Keratinocyte (primary cell): Measurements from ENCODE around the gene SLC18A2. TPM values are rescaled to one million over a fixed set of nuclear protein-coding genes. Genes with fewer than 3 reads are reported as not detected.

Experiments used
- DNase-seq: peaks from one replicate; pipeline ENCODE4 v3.0.0-alpha.2; 2011; ENCODE audit warnings: low read depth, missing footprints, low spot score
- FAIRE-seq: peaks from 2 replicates; lab custom pipeline; 2011; peaks lifted over from hg19 to GRCh38; lab: Jason Lieb, UNC
- H2AFZ ChIP-seq: 2 replicates; pipeline ENCODE4 v1.6.0; 2012; ENCODE audit warnings: low read length, control low read depth, inconsistent platforms; ENCODE audit not compliant: control insufficient read depth
- H3K27ac ChIP-seq: 2 replicates; pipeline ENCODE4 v1.5.1; 2011; ENCODE audit warnings: low read length; ENCODE audit not compliant: control insufficient read depth, insufficient read depth
- H3K27me3 ChIP-seq: 3 replicates; pipeline ENCODE4 v1.6.0; 2011; ENCODE audit warnings: low read length; ENCODE audit not compliant: control insufficient read depth, insufficient read depth; ENCODE audit errors: extremely low read depth
- H3K36me3 ChIP-seq, 2 experiments: 2 replicates in 1 of 2; 3 replicates in 1 of 2; pipeline ENCODE4 v1.5.1; 2011; ENCODE audit warnings: low read length in 2 of 2, mild to moderate bottlenecking in 1 of 2; ENCODE audit not compliant: control insufficient read depth in 2 of 2, insufficient read depth in 2 of 2; ENCODE audit errors: extremely low read depth in 1 of 2
- H3K4me1 ChIP-seq: 3 replicates; pipeline ENCODE4 v1.5.1; 2011; ENCODE audit warnings: low read length; ENCODE audit not compliant: control insufficient read depth, insufficient read depth; ENCODE audit errors: extremely low read depth
- H3K4me2 ChIP-seq: 3 replicates; pipeline ENCODE4 v1.6.0; 2011; ENCODE audit warnings: low read depth, low read length; ENCODE audit not compliant: control insufficient read depth, insufficient read depth; ENCODE audit errors: extremely low read depth
- H3K4me3 ChIP-seq, 3 experiments: fragments of 200-600 bp in 1 of 3; sonication (generic) in 1 of 3; 2 replicates in 2 of 3; 3 replicates in 1 of 3; pipeline ENCODE4 v1.5.1; 2011 to 2016; ENCODE audit warnings: low read length in 3 of 3, mild to moderate bottlenecking in 3 of 3, control low read depth in 2 of 3, inconsistent platforms in 1 of 3, low read depth in 1 of 3, mixed read lengths in 1 of 3, mixed run types in 1 of 3, moderate library complexity in 1 of 3; ENCODE audit not compliant: control insufficient read depth in 2 of 3, insufficient read depth in 2 of 3; ENCODE audit errors: extremely low read depth in 1 of 3
- H3K79me2 ChIP-seq: 2 replicates; pipeline ENCODE4 v1.6.0; 2012; ENCODE audit warnings: low read length; ENCODE audit not compliant: control insufficient read depth, insufficient read depth
- H3K9ac ChIP-seq: 3 replicates; pipeline ENCODE4 v1.6.0; 2011; ENCODE audit warnings: low read length; ENCODE audit not compliant: control insufficient read depth, insufficient read depth; ENCODE audit errors: extremely low read depth
- H3K9me1 ChIP-seq: 3 replicates; pipeline ENCODE4 v1.6.0; 2011; ENCODE audit warnings: low read length; ENCODE audit not compliant: control insufficient read depth, insufficient read depth; ENCODE audit errors: extremely low read depth
- H3K9me3 ChIP-seq: 2 replicates; pipeline ENCODE4 v1.5.1; 2012; ENCODE audit warnings: low read depth, low read length; ENCODE audit not compliant: control insufficient read depth
- H4K20me1 ChIP-seq: 3 replicates; pipeline ENCODE4 v1.6.0; 2011; ENCODE audit warnings: low read length; ENCODE audit not compliant: control insufficient read depth, insufficient read depth; ENCODE audit errors: extremely low read depth
- EZH2 ChIP-seq: IDR thresholded peaks from one replicate; pipeline ENCODE4 v1.6.1; 2012; ENCODE audit warnings: inconsistent platforms, mild to moderate bottlenecking, low read length, moderate library complexity
- dilution Hi-C: fragments of 300-500 bp; cut with MboI; formaldehyde crosslinking; loops from one replicate; pipeline ENCODE4 v1.7.0; 2020; ENCODE audit warnings: low sequenced_read_pairs; ENCODE audit not compliant: extremely low pct_ligation_motif_present
- polyA plus RNA-seq, 5 experiments: library from polyadenylated mRNA; depleted of rRNA in 3 of 5; stranded (reverse) in 3 of 5; stranded (forward) in 1 of 5; unstranded in 1 of 5; fragments of >200 nt; gene quantifications; 1 replicate in 1 of 5; 2 replicates in 3 of 5; 3 replicates in 1 of 5; pipeline versions ENCODE4 v1.2.1 to v1.2.3, GENCODE V29; 2011 to 2012; ENCODE audit warnings: missing spikeins in 2 of 5, low read depth in 1 of 5, low replicate concordance in 1 of 5
- TF ChIP-seq, protein P1 (sequence below), 3 experiments: IDR thresholded peaks in 1 of 3; conservative IDR thresholded peaks in 1 of 3; optimal IDR thresholded peaks in 1 of 3; 2 replicates in 2 of 3; 3 replicates in 1 of 3; pipeline versions ENCODE3 to v1.5.1; 2011; ENCODE audit warnings: low read length in 3 of 3, mild to moderate bottlenecking in 3 of 3, moderate library complexity in 2 of 3, control low read depth in 1 of 3, inconsistent platforms in 1 of 3; ENCODE audit not compliant: insufficient read depth in 2 of 3; ENCODE audit errors: extremely low read depth in 1 of 3

Gene SLC18A2
- polyA plus RNA-seq, 1 donor (not counting 4 experiments of a cell fraction or from before 2014, with no cell fraction given): not detected

DNA sequence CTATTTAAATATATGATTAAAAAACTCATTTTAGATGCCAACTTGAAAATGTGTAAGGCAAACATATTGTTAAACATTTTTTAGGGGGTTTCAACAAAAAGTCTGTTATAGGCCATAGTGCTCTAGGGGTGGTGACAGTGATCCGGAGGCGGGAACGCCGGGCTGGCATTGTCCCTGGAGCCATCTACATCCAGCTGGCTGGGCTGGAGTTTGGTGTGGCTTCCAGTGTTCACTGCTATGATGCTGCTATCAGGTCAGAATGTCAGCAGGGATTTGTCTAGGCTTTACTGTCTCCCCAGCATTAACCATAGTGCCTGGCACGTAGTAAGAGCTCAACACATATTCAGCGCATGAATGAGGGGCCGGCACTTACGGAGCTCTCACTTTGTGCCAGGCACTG, 1.9 kb upstream of the SLC18A2 start:
- no peak for FAIRE-seq
- no peak overlapping the region for H2AFZ ChIP-seq
- H3K27me3 ChIP-seq: peaks cover 64% of the 10 kb centered on the region

DNA sequence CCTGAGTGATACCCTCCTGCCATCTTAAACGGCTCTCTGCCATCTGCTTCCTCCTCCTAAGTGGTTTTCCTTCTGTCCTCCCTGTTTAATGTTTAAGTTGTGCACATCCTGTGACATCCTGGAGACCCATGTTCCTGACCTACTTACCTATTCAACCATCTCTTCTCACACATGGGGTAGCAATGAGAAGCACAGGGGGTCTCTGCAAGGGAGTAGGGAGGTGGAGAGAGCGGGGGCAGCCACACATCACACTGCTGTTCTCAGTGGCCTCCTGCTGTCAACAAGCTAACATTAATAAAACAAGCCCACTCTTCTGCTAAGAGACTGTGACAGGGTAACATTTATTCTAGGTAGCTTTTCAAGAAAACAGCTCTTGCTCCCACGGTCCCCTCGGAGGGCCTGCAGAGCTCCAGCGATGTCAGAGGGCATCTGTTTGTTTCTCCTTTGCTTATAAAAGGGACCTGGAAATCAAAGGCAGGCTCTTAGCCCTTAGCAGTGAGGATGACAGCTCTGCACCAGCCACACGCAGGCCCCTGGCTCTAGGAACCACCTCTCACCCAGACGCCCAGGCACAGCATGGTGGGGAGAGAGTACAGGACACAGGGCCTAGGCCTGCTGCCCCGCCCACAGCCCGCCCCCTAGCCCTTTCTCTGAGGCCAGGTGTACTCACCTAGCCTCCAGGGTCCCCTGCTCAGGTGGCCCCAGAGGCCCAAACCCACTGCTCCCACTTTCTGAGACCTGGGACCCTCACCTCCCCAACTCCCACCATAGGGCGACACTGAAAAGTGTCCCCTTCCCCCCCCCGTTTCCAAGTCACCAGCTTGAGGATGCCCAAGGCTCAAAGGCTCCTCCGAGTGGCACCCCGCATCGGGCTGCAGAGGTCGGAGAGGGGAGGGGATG, 943 bp upstream of the SLC18A2 start:
- H3K36me3 ChIP-seq: no peaks in the 10 kb centered on the region
- no peak overlapping the region for H2AFZ ChIP-seq
- no peak for TF ChIP-seq EZH2
- no peaks in the 10 kb centered on the region for H3K79me2 ChIP-seq
- H3K4me3 ChIP-seq: no peak overlapping the region
- H3K27ac ChIP-seq: no peak overlapping the region
- no peaks in the 10 kb centered on the region for H3K9me1 ChIP-seq
- no peak for DNase-seq
- no peak for FAIRE-seq
- no peaks in the 10 kb centered on the region for H3K9me3 ChIP-seq
- dilution Hi-C loops: no loop called here
- peaks cover 73% of the 10 kb centered on the region for H3K27me3 ChIP-seq
- no peak overlapping the region for H3K9ac ChIP-seq
- H3K4me2 ChIP-seq: no peak overlapping the region
- no peaks in the 10 kb centered on the region for H3K4me1 ChIP-seq
- H4K20me1 ChIP-seq: no peaks in the 10 kb centered on the region

More for the DNA sequence above, 1.9 kb upstream of the SLC18A2 start:
- no peaks in the 10 kb centered on the region for H3K9me3 ChIP-seq
- H3K4me1 ChIP-seq: no peaks in the 10 kb centered on the region
- no peak for TF ChIP-seq EZH2
- TF ChIP-seq, protein P1, sequence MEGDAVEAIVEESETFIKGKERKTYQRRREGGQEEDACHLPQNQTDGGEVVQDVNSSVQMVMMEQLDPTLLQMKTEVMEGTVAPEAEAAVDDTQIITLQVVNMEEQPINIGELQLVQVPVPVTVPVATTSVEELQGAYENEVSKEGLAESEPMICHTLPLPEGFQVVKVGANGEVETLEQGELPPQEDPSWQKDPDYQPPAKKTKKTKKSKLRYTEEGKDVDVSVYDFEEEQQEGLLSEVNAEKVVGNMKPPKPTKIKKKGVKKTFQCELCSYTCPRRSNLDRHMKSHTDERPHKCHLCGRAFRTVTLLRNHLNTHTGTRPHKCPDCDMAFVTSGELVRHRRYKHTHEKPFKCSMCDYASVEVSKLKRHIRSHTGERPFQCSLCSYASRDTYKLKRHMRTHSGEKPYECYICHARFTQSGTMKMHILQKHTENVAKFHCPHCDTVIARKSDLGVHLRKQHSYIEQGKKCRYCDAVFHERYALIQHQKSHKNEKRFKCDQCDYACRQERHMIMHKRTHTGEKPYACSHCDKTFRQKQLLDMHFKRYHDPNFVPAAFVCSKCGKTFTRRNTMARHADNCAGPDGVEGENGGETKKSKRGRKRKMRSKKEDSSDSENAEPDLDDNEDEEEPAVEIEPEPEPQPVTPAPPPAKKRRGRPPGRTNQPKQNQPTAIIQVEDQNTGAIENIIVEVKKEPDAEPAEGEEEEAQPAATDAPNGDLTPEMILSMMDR (optimal IDR thresholded peaks at IDR 0.05 in 1 of 3, IDR thresholded peaks at IDR 0.05 in 1 of 3, conservative IDR thresholded peaks at IDR 0.05 in 1 of 3; ENCODE audit: extremely low read depth in 1 of 3, insufficient read depth in 2 of 3, low read length in 3 of 3): no peak
- H3K79me2 ChIP-seq: no peaks in the 10 kb centered on the region
- H4K20me1 ChIP-seq: no peaks in the 10 kb centered on the region
- dilution Hi-C loops: no loop called here
- no peak for DNase-seq
- H3K36me3 ChIP-seq: no peaks in the 10 kb centered on the region
- H3K9me1 ChIP-seq: no peaks in the 10 kb centered on the region
- no peak overlapping the region for H3K4me2 ChIP-seq
- no peak overlapping the region for H3K9ac ChIP-seq
- no peak overlapping the region for H3K27ac ChIP-seq
- no peak overlapping the region for H3K4me3 ChIP-seq
